HUDEP-2 (cell line): Measurements from ENCODE around the gene ANKMY1.
A peak's percentile ranks its signal among the peaks of the same experiment; 100 is the strongest.
"Not testable (repeated sequence)": the region's sequence is repeated elsewhere in the genome, so short reads cannot be mapped to it uniquely, and the experiment has no call there.

Experiments used
- DNase-seq, 76 experiments: peaks; one replicate each; lab custom pipeline; 2025; ENCODE audit not compliant: unreplicated experiment in 76 of 76; lab: John Stamatoyannopoulos, UW

The ANKMY1 gene

DNA sequence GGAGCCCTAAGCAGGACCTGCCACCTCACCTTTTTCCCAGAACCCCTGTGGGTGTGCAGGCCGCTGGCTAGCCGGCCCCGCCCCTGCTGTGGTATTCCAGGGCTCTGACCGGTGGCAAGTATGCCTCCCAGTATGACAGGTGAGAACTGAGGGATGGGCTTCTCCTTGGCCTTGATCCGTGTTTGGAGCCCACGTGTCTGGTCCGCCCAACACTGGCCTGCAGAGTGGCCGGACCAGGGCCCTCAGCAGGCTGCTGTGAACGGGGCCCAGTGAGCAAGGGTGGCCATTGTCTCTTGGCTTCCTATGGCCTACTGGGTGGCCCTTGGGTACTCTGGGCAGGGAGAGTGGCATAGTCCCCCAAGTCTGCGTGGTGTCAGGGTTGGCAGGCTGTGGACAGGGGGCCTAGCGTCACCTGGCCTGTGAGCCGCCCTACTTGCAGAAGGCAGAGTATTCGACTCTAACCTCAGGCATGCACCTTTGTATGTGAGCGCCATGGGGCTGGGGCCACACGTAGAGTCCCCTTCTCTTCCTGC lies 12.3 kb upstream of the ANKMY1 start:
- no peak for DNase-seq

DNA sequence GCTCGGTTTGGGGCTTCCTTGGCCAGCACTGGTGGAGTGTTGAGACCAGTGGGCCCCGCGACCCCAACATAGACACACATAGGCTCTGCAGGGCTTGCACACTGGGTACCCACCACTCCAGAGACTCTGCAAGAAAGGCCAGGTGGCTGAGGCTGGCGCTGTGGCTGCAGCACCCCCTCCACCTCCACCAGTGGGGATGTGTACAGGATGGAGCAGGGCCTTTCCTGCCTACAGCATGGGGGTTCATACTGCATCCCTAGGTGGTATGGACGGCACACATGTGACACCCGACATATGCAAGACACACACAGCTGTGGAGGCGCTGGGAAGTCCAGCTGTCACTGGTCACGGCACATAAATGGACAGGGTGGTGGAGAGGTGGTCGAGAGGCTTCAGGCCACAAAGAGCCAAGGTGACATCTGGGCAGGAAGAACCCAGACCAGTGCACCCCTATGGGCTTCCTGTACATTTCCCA lies 11.8 kb upstream of the ANKMY1 start:
- DNase-seq = no peak

DNA sequence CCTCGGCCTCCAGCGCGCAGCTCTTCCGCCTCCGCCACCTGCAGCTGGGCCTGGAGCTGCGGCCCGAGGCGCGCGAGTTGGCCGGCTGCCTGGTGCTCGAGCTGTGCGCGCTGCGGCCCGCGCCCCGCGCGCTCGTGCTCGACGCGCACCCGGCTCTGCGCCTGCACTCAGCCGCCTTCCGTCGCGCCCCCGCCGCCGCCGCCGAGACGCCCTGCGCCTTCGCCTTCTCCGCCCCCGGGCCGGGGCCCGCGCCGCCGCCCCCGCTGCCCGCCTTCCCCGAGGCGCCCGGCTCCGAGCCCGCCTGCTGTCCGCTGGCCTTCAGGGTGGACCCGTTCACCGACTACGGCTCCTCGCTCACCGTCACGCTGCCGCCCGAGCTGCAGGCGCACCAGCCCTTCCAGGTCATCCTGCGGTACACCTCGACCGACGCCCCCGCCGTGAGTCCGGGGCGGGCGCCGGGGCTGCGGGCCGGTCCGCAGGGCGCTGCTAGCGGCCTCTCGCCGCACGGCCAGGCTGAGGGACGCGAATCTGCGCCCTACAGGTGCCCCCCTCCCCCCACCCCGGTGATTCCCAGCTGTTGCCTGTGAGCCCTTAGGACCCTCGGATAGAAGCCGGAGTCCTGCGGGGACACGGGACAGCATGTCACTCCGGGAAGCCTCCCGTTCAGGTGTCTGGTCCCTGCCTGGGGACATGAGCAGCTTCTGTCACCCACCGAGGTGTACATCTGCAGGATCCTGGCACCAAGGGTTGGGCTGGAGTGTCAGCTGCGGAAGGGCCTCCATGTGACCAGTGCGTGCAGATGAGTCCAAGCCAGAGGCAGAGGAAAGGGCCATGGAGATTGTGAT lies 11.1 kb upstream of the ANKMY1 start:
- peak in 43 of 76 experiments; percentile 18 to 62 (median 40) for DNase-seq

DNA sequence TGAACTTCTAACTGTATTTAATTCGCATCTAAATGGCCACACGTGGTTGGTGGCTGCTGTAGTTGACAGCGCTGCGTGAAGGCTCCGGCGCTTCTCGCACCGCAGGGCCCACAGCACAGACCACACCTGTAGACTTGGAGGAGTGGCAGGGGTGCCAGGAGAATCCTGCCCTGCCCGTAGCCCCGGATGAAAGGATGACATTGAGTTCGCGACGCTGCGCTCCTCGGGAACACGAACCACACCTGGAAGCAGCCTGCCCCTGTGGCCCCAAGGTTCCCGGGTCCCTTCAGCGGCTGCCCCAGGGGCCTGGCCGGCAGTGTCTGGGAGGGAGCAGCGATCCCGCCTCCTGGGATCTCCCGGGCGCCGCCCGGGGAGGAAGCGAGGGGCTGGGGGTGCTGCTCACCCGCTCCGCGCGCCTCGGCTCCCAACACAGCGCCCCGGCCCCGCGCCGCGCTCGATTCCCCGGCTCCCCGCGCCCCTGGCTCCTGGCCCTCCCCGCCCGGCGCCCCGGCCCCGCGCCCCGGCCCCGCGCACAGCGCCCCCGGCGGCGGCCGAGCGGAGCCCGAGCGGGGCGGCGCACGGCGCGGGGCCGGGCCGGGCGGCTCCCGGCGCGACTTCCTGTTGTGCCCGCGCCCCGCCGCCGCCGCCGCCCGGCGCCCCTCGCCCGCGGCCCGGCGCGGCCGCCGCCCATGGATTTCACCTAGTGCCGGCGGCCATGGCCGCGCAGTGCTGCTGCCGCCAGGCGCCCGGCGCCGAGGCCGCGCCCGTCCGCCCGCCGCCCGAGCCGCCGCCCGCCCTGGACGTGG lies 10.3 kb upstream of the ANKMY1 start, which contains the start of gene RNPEPL1:
Gene RNPEPL1 (plus strand): TSS at position 613 of the 806 bp plus-strand sequence. CDS start 103 bp downstream, at position 716.
- peak in 17 of 76 experiments; percentile 6 to 58 (median 38) for DNase-seq

DNA sequence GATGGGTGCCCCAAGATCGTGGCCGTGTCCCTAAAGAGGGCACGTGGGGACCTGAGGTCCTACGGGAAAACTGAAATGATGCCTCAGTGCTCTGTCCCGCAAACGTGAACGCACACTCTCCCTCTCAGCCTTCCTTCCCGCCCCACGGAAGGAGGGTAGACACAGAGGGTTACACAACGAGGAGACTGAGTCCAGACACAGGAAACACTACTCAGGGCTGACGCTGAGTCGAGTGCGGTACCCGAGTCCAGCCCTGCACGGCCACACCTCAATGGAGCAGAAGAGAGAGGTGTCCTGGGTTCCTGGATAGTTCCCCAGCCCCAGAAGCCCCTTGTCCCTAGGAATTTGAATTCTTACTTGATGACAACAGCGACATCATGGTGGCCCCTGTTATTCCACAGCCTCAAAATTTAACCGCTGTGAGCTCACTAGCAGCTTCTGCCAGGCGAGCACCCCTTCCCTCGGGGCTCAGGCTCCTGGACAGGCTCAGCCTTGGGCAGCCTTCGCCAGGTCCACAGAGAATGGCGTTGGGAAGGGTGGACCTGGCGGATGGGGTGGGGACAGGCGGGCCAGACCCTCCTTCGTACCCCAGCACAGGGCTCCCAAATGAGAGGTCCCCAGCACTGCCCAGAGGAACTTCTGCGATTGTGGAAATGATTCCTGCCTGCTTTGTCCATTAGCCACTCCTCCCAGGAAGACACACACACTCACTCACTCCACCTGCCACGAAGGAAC lies 9.5 kb upstream of the ANKMY1 start:
- DNase-seq = peak in 3 of 76 experiments; percentile 40 to 58 (median 42)

DNA sequence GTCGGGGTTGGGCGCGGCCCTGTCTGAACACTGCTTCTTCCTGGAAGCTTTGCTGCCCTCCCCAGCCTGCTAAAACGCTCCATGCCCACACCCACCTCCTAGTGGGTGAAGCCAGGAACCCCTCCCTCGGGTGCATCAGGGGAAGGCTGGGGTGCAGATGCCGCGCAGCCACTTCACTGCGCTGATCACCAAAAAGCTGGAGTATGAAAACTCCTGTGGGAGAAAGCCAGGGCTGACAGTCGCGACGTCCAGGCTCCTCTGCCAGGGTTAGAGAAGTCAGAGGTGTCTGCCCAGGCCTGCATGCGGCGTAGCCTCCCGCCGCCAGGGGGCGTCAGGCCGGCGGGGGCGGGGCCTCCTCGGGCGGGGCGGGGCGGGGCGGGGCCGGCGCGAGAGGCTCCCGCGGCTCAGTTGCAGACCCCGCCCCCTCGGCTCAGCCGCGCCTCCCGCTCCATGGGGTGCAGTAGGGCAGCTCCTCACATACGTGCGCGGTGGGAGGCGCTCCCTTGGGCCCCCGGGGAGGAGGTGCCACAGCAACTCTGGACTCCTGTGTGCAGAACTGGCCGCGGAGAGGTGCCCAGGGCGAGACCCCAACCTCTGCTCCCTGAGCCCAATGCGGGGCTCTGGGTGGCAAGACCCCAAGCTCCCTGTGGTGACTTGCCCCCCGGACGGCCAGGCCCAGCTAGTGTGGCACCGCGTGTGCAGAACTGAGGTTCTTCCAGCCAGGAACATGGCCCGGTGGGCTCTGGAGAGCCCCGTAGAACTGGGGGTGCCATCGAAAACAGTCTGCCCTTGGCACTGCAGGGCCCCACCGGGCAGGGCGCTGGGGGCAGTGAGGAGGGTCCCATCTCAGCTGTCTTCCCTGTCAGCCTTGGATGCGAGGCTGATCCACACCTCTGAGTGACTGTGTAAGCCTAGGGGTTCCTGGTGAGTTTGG lies 8.7 kb upstream of the ANKMY1 start:
- peak in 74 of 76 experiments; percentile 45 to 95 (median 89) for DNase-seq

DNA sequence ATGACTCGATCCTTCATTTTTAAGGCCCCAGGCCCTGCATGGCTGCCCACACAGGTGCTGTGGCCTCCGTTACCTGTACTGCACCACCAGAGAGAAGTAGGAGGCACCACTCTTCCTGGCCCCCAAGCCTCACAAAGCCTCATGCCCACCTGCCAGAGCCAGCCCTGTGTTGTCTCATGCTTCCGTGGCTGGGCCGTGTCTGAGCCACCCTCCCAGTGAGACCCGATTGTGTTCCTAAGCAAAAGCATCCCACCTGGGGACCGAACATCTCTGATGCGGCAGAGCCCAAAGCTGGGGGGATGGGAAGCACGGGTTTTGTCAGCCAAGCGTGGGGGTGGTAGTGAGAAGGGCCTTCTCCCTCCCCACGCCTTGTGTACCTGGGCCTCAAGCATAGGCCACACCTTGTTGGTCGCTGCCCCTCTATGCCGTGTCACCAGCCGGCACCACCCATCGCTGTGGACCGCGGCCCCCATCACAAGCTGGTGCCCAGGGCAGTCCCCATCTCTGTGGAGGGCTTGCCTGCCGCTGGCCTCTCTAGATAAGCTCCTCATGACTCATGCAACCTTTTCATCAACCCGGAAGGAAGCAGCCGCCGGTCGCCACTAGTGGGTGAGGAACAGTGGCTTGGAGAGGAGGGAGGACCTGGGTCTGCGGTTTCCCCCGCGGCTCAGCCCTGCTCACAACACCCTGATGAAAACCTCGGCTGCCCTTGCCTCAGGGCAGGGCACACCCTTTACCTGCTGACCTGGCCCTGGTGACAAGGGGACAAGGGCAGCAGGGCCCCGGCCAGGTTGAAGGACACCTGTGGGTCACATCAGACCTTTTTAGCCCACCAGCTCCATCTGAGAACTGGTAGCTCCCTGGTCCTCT lies 7.8 kb upstream of the ANKMY1 start:
- DNase-seq = peak in 75 of 76 experiments; percentile 35 to 96 (median 90)

DNA sequence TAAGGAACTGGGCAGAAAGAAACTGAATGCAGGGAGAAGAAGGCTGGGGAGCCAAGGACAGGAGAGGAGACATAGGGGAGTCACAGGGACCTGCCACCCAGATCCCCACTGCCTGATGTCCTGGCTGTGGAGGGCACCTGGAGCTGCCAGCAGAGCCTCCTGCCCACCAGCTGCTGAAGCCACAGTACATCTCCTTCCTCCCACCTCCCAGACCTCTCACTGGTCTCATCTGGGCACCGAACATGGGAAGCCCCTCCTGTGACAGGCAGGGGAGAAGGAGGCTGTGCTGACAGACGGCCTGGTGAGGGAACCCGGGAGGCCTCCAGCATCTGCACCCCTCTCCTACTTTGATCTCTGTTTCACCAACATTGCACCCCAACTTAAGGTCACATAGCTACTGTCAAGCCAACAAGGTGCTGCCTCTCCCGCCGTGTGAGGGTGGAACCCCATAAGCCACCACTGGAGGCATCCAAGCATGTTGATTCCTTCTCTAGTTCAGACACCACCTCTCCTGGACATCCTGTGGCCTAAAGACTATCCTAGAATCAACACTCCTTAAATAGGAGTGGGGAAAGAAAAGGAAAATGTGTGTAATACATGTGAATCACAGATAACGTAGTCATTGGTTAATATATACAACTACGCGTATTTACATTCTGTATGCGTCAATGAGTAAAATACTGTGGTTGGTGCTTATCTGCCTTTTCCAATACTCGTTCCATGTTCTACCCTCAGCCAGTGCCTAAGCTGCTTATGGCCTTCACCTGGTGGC lies 7.0 kb upstream of the ANKMY1 start:
- DNase-seq = peak in 17 of 76 experiments; percentile 2 to 37 (median 25)

DNA sequence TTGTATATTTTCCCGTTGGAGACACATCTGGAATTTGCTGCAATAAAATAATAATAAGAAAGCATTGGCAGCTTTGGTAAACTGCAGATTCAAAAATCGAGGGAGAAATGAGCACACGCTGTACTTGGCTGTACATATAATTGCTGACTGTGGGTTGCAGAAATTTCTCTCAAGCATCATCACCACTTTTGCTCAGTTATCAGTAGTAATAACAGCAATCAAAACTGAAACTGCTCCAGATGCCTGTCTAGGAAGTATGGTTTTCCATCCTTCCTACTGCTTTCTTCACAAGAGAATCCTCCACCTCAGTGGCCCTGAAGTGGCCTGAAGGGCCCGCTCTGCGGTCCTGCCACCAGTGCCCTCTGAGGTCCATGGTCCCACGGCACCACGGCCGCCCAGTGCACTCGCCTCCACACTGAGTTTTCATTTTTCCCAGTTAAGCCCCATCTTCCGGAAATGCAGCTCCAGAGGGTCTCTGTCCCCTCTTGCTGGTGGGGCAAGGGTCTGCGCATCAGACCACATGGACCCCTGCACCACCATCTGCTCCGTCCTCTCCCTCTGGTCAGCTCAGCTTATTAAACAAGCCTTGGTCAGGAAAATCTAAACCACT lies 6.3 kb upstream of the ANKMY1 start:
- DNase-seq = no peak

DNA sequence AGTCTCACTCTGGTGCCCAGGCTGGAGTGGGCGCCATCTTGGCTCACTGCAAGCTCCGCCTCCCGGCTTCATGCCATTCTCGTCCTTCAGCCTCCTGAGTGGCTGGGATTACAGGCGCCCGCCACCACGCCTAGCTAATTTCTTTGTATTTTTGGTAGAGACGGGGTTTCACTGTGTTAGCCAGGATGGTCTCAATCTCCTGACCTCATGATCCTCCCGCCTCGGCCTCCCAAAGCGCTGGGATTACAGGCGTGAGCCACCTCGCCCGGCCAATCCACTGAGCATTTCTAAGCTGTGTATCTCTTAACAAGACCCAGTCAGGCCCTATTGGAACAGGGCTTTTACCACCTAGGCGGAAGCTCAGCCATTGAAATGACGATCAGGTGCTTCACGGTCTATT lies 5.4 kb upstream of the ANKMY1 start:
- not testable (repeated sequence) for DNase-seq

DNA sequence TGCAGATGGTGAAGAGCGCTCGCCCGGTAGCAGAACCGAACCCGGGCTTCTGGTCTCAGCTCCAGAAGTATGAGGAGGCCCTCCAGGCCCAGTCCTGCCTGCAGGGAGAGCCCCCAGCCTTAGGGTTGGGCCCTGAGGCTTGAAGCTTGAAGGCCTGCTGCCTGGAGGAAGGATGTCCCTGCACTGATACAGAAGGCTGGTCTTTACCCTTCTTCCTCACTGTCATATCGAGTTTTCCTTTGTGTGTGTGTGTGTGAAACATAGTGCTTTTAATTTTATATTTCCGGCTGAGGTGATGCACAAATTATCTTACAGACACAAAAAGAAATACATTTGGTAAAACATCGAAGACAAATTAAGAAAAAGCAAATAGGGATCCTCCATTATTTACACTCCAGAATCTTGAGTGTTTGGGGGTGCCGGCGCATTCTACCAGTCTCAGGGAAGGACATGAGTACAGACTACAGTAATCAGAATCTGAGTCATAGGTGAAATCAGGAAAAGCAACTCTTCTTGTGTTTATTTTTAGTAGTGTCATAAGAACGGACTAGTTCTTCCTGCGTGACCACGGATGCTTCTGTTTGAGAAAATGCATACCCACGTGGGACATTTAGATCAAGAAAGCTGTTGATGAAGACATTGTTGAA lies 3.7 kb upstream of the ANKMY1 start:
- DNase-seq = no peak

DNA sequence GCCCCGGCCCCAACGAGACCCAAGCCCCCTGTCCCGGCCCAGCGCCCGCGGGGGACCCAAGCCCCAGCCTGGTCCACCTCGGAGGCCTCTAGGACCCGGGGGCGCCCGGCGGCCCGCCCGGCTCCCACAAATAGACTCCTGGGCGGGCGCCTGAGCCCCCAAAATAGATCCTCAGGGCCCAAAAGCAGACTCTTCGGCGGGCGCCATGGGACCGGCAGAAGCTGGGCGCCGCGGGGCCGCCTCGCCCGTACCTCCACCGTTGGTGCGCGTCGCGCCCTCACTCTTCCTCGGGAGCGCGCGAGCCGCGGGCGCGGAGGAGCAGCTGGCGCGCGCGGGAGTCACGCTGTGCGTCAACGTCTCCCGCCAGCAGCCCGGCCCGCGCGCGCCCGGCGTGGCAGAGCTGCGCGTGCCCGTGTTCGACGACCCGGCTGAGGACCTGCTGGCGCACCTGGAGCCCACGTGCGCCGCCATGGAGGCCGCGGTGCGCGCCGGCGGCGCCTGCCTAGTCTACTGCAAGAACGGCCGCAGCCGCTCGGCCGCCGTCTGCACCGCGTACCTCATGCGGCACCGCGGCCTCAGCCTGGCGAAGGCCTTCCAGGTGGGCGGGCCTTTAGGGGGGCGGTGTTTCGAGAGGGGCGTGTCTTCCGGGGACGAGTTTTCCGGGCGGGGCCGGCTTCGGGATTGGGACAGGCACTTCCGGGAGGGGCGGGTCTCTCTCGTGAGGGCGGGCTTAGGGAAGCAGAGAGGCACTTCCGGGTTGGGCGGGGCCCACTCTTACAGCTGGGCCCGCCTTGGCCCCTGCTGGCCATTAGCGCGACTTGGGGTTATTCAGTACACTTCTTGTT lies 2.9 kb upstream of the ANKMY1 start:
- DNase-seq = peak; percentile 38 to 99 (median 97)

DNA sequence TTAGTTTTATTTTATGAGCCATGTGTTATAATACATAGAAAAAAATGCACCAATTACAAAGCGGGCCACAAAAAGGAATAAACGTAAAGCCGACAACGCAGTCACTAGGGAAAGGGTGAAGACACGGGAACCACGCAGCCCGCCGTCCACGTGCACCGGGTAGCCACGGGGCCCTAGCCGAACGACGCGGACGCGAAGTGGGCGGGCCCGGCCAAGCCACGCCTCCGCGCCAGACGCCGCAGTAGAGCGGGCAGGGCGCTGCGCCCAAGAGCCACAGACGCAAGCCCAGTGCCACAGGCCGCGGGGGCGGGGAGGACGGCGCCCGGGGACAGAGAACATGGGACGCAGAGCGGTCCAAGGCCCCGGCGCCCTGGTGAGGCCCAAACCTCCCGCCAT lies 2.3 kb upstream of the ANKMY1 start, which contains the start of gene DUSP28:
Gene DUSP28 (plus strand): TSS at position 274 of the 396 bp plus-strand sequence. CDS start 328 bp downstream, outside the sequence.
- DNase-seq = peak in 73 of 76 experiments; percentile 18 to 94 (median 85)

DNA sequence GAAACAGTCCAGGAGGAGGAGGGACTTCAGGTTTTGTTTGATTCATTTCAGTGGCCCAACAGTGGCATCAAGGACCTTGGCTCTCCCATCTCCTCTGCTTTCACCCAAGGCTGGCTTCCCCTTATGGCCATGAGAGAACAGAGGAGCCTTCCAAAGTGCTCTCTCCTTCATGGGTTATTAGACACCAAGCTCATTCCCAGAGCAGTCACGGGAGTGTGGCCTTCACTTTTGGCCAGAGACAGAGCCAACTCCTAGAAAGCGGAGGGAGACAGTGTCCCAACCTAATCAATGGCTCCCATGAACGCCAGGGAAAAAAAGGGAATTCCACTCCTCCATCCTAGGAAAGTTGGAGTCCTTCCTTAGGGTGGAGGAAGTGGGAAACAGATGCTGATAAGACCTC lies 1.5 kb upstream of the ANKMY1 start:
- DNase-seq = peak in 2 of 76 experiments; percentile 21 to 29

DNA sequence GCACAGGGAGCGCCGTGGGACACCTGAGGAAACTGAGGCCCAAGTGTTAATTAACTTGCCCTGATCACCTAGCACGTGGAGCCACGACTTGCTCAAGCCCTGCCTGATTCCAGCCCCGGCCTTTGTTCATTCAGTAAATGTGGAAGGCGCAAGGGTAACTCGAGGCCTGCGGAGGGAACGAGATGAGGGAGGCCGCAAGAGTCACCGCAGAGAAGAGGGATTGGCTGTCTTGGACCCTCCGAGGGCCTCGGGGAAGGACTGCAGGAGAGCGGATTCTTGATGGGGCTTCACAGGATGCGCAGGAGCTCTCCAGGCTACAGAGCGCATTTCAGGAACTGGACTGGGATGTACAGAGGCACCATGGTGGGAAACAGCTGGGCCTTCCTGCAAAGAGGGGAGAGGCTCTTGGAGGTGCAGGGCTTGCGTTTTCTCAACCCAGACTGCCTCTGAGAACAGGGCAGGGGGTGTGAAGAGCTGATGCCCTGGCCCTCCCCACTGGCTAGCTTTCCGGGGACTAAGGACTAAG lies 511 bp upstream of the ANKMY1 start:
- no peak for DNase-seq
